Measurements from ENCODE around the gene UNC45A.

DNA sequence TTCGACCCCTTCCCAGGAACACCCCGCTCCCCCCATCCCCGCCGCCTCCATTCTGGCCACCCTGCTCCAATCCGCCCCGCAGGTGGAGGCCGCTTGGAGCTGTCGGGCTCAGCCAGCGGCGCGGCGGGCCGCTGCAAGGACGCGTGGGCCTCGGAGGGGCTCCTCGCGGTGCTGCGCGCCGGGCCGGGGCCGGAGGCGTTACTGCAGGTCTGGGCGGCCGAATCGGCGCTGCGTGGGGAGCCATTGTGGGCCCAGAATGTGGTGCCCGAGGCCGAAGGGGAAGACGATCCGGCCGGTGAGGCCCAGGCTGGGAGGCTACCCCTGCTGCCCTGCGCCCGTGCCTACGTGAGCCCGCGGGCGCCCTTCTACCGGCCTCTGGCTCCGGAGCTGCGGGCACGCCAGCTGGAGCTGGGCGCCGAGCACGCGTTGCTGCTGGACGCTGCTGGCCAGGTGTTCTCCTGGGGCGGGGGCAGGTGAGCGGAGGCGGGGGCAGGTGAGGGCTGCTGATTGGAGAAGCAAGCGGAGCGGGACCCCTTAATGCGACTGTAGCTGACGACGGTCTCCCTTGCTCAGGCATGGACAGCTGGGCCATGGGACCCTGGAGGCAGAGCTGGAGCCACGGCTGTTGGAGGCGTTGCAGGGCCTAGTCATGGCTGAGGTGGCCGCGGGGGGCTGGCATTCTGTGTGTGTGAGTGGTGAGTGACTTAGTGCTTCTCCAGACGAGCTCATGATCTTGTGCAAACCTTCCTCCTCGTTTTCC lies 22.1 kb downstream of the UNC45A start:
- TF ChIP-seq, protein P1, sequence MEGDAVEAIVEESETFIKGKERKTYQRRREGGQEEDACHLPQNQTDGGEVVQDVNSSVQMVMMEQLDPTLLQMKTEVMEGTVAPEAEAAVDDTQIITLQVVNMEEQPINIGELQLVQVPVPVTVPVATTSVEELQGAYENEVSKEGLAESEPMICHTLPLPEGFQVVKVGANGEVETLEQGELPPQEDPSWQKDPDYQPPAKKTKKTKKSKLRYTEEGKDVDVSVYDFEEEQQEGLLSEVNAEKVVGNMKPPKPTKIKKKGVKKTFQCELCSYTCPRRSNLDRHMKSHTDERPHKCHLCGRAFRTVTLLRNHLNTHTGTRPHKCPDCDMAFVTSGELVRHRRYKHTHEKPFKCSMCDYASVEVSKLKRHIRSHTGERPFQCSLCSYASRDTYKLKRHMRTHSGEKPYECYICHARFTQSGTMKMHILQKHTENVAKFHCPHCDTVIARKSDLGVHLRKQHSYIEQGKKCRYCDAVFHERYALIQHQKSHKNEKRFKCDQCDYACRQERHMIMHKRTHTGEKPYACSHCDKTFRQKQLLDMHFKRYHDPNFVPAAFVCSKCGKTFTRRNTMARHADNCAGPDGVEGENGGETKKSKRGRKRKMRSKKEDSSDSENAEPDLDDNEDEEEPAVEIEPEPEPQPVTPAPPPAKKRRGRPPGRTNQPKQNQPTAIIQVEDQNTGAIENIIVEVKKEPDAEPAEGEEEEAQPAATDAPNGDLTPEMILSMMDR (IDR thresholded peaks at IDR 0.05) = no peak
- TF ChIP-seq POLR2A (IDR thresholded peaks at IDR 0.05) = peak in 1 of 3 donors; percentile 7
